HK-2 (cell line): Measurements from ENCODE around the gene CHRM4.

ENCODE experiments used
- DNase-seq: peaks from one replicate; pipeline ENCODE4 v3.0.0-alpha.2; 2018; ENCODE audit not compliant: unreplicated experiment

The CHRM4 gene

DNA sequence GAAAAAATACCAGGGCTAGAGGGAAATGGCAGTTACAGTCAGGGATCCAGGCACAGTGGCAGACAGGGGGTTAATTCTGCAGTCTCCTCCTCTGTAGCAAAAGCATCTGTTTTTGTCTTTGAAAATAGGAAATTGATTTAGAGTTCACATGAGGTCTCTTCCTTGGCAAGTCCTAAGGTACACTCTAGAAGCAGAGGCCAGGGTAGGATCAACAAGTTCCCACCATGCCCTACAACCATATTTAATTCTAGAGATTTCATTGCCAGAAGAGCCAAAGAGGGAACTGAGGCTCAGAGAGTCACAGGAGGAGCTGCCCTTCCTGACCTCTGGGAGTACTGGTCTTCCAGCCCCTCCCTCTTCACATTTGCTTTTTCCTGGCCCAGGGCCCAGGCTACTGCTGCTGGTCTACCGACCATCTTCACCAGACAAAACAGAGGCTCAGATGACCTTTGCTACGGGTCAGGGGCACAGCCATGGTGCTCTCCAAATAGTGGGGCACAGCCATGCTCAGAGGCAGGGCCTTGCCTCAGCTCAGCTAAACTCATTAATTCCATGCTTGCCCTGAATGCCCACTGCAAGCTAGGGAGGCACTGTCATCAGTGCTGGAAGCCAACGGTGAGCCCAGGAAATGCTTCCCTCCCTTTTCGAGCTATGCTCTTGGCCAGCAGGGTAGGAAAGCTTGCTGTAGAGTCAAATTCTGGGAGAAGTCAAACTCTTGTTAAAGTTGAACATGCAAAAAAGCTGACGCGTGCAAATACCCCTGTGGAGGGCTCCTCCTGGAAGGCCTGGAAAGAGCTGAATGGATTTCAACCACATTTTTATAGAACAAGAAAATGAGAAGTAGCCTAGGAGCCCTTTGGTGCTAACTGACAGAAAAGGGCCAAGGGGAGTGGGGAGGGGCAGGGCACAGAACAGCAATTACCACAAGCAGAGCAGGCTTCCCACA is 11.7 kb upstream of the CHRM4 start:
- DNase-seq = no peak

DNA sequence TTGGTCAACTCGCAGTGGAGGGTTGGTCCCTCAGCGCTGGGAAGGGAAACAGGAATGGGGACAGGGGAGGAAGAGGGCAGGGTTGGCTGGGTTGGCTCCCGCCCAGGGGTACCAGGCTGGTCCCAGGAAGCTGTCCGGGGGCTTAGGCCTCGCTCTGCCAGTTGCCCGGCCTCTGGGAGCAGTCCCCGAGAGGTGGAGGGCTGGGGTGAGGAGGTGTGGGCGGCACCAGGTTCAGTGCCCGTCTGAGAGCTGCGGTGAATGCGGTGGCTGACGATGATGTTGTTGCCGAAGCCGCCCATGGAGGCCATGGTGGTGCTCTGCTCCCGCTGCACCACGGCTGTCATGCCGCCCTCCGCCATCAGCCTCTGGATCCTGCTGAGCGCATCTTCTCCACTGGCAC is 6.0 kb upstream of the CHRM4 start:
- DNase-seq = no peak

- no peak for DNase-seq
Measured at GRCh38 chr11:46393759-46394158, 2.2 kb upstream of the CHRM4 start.

DNA sequence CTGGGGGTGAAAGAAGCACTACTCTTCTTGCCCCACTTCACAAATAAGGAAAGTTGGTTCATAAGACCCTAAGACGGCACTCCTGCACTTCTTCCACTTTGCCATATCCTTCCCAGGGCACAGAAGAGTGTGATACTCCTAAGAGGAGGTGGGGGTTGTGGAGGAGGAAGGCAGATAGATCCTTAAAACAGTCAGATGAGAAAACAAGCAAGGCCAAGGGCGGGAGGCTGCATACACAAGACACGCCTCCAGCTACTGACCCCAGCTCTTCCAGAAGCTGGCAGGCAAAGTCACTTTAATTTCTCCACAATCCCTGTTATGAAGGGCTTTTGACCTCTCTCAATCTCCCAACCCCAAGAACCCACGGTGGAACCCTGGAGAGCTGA is 1.6 kb upstream of the CHRM4 start:
- no peak for DNase-seq

GRCh38 chr11:46392421-46393230 is 1.1 kb upstream of the CHRM4 start:
- DNase-seq = peak; percentile 84

DNA sequence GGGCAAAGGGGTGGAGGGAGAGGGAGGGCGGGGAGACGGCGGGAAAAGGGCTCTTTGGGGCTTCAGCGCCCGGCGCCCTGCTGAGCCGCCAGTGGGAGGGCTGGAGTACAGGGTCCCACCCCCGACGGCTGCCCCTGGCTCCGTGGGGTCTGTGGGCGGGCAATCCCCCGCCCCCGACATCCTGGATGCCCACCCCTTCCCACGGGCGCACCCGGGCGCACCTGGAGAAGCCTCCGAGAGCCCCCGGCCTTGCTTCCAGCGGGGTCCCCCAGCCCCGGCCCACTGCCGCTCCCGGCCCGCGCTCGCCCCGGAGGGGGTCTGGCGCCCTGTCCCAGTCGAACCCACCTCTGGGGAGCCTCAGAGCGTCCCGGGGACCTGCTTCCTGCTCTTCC is 394 bp downstream of the CHRM4 start:
- DNase-seq = no peak

DNA sequence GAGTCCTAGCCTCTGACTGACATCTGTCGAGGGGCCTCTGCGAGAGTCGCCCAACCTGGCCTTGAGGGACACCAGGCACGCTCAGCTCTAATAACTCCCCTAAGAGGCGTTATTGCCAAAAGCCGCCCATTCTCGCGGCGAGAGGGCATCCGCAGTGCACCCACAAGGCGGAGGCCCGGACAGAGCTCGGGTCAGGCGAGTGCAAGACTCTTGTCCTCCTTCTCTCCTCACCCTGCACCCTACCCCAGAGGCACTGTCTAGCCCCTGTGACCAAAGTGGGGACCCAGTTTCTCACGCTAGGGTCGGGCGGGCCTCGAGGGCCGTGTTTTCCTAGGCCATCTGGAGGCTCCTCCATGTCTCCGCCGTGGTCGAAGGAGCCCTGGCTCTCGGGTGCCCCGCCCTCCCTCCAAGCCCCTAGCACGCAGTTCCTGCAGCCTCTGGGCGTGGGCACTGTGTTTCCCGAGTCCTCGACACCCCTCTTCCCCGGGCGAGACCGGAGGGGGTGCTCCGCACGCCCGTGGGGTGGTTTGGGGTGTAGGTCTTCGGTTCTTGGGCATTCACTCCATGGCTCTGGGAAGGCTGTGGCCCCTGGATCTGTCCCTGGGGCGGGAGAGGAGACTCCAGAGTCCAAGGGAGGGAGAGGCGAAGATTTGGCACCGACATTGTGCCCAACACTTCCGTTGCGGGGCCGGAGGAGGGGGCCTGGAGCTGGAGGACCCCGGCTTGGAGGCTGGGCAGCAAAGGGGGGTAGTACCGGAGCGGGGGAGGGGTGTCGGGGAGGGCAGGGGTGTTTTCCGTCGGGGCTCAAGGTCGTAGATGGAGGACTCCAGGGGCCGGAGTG is 1.0 kb downstream of the CHRM4 start:
- DNase-seq = no peak

- peak; percentile 72 for DNase-seq
Measured at GRCh38 chr11:46389450-46390330, 1.9 kb downstream of the CHRM4 start.

DNA sequence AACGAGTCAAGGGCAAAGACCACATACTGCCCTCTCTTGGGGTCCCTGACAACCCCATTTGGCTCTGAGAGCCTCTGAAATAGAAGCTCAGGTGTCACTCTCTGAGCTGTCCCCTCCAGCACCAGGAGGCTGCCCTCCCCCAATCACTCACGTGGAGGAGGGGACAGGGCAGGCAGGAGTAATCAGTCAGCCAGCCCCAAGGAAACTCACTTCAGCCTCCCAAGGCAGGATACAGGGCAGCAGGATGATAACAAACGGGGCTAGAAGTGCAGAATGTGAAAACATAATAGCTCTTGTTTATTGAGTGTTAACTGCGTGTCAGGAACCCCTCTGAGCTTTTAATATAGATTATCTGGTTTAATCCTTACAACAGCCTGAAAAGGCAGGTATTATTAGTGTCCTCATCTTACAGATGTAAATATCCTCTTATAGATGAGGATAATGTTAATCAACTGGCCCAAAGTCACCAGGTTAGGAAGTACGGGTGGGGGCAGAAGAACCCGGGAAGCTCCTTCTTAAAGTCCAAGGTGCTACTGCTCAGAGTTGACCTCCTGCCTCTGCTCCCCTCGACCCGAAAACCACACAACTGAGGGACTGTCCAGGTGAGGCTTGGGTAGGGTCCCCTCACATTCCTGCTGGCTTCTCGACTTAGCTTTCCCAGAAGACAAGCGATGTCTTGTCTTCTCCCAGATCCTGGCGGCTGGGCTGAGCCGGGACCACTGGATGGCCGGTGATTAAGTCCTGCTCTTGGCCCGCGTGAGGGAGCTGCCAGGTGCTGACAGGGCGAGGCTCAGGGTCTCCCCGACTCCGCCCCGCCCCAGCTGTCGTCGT is 2.7 kb downstream of the CHRM4 start:
- DNase-seq = no peak

- no peak for DNase-seq
Measured at GRCh38 chr11:46387919-46388618, 3.5 kb downstream of the CHRM4 start.

- DNase-seq = no peak
Measured at GRCh38 chr11:46387456-46387855, 4.1 kb downstream of the CHRM4 start.

GRCh38 chr11:46386674-46387073 is 4.9 kb downstream of the CHRM4 start:
- DNase-seq = peak; percentile 54

DNA sequence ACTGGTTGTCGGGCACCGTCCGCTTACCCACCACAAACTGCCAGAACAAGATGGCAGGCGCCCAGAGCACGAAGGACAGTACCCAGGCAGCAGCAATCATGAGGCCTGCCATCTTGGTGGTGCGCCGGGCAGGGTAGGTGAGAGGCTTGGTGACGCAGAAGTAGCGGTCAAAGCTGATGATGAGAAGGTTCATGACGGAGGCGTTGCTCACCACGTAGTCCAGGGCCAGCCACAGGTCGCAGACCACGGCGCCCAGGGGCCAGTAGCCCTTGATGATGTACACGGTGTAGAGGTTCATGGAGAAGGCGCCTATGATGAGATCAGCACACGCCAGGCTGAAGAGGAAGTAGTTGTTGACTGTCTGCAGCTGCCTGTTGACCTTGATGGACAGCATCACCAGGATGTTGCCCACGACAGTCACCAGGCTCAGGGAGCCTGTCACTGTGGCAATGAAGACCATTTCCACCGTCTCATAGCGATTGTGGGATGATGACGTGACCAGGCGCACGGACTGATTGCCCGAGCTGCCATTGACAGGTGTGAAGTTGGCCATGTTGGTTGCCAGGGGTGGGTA is 5.5 kb downstream of the CHRM4 start:
- no peak for DNase-seq

DNA sequence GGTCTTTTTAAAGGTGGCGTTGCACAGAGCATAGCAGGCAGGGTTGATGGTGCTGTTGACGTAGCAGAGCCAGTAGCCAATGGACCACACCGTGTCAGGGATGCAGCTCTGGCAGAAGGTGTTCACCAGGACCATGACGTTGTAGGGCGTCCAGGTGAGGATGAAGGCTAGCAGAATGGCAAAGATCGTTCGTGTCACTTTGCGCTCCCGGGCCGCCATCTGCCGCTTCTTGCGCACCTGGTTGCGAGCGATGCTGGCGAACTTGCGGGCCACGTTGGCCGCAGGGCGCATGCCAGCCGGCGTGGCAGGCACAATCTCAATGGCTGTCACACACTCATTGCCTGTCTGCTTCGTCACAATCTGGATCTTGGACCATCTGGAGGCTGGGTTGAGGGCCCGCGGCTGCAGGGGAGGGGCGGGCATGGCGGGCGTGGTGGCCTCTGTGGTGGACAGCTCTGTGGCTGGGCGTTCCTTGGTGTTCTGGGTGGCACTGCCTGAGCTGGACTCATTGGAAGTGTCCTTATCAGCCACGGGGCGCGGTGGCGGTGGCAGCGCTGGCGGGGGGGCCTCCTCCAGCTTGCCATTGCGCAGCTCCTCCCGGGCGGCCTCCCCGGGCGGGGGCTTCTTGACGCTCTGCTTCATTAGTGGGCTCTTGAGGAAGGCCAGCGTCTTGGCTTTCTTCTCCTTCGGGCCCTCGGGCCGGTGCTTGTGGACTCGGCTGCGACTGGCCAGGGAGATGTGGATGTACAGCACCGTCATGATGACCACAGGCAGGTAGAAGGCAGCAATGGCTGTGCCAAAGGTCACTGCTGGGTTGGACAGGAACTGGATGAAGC is 6.2 kb downstream of the CHRM4 start:
- no peak for DNase-seq

DNA sequence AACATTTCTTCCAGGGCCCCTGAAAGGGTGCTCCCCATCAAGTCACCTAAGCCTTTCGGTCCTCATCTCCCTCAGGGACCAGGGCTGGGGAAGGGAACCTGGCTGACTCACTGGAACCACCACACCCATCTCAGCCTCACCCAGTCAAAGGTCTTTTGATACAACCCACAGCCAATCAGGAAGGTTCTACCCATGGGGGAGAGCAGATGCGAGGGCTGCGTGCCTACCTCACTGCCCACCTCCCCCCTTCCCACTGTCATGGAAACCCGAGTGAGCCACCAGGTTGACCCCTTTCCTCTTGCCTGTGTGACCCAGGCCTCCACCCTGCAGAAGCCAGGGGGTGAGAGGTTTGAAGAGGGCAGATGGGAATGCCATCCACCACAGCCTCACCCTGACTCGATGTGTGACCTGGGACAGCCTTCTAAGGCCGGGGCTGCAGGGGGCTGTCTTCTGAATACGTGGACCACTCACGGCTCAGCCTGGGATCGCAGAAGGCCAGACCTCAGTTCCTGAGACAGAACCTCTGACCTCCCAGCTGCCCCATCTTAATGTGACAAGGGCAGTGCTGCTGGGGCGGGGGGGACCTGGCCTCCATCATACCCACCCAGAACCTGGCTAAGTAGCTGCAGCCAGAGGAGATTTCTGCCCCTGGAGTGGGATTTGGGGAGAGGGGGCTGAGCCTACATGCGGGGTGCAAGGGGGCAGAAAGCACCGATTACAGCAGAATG is 7.4 kb downstream of the CHRM4 start:
- no peak for DNase-seq

DNA sequence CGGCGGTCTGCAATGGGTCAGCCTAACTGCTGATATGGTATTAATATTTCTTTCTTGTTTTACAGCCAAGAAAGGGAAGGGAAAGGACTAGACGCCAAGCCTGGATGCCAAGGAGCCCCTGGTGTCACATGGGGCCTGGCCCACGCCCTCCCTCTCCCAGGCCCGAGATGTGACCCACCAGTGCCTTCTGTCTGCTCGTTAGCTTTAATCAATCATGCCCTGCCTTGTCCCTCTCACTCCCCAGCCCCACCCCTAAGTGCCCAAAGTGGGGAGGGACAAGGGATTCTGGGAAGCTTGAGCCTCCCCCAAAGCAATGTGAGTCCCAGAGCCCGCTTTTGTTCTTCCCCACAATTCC is 8.2 kb downstream of the CHRM4 start:
- no peak for DNase-seq

DNA sequence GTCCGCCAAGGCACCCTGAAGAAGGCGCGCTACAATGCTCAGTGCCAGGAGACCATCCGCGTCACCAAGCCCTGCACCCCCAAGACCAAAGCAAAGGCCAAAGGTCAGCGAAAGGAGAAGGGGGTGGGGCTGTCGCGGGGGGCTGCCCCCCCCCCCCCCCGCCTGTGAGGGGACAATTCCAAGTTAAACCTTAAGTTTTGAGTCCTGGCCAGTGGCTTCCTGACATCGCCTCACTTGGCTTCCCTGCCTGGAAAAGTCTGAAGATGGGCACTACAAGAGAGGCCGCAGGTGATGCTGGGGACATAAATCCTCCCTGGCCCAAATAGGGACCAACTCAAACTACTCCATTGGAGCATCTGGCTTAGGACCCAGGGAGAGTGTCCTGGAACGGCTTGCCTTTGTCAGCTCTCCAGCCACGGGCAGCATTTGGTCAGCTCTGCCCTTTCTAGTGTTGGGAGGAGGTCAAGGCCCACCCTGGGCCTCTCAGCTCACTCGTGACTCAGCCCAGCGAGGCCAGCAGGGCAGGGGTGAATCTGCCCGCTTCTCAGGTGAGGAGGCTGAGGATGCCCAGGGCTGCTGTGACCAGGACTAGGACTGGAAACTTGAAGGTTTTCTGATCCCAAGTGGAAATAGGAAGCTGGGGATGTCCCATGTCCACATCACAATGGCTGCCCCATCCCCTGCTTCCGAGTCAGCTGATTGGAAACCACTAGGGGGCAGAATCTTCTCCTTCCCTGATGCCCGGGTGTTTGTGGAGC is 8.8 kb downstream of the CHRM4 start:
- DNase-seq = no peak
